Peyer's patch (tissue), 4 donors: ENCODE data around the gene MBD3. TPM values are rescaled to one million over a fixed set of nuclear protein-coding genes. Genes with fewer than 3 reads are reported as not detected.
A peak's percentile ranks its signal among the peaks of the same experiment; 100 is the strongest.

Source experiments
- DNase-seq, 3 donors: peaks; one replicate each; pipeline ENCODE4 v3.0.0-alpha.2; 2017 to 2019
- H3K27ac ChIP-seq, 4 donors: fragments of 200-600 bp; sonication (generic); one replicate each; pipeline ENCODE4 v1.5.1; 2016 to 2019
- H3K27me3 ChIP-seq, 2 donors: fragments of 200-600 bp; sonication (generic); one replicate each; pipeline ENCODE4 v1.5.1; 2019
- H3K36me3 ChIP-seq, 3 donors: fragments of 200-600 bp; sonication (generic); one replicate each; pipeline ENCODE4 v1.5.1; 2016 to 2019
- H3K4me1 ChIP-seq, 4 donors: fragments of 200-600 bp; sonication (generic); one replicate each; pipeline ENCODE4 v1.5.1; 2016 to 2019
- H3K4me3 ChIP-seq, 4 donors: fragments of 200-600 bp; sonication (generic); 1 replicate in 3 of 4; 2 replicates in 1 of 4; pipeline ENCODE4 v1.5.1; 2016 to 2019; ENCODE audit warnings: mild to moderate bottlenecking in 1 of 4
- H3K9me3 ChIP-seq, 4 donors: fragments of 200-600 bp; sonication (generic); one replicate each; pipeline ENCODE4 v1.5.1; 2016 to 2019; ENCODE audit warnings: mild to moderate bottlenecking in 1 of 4
- POLR2A ChIP-seq, 2 donors: fragments of 450-650 bp; IDR thresholded peaks; one replicate each; pipeline ENCODE4 v1.5.1; 2017; ENCODE audit warnings: antibody characterized with exemption in 2 of 2, mild to moderate bottlenecking in 2 of 2, moderate library complexity in 2 of 2
- total RNA-seq, 4 donors: library from RNA; depleted of rRNA; stranded (reverse); fragments of >200 nt; gene quantifications; one replicate each; pipeline ENCODE4 v1.1.0, GENCODE V29; 2016
- TF ChIP-seq, protein P1 (sequence below), 6 experiments: fragments of 450-650 bp in 4 of 6; fragments of 200-600 bp in 2 of 6; sonication (generic) in 1 of 6; IDR thresholded peaks; one replicate each; pipeline ENCODE4 v1.5.1; 2017 to 2019; ENCODE audit warnings: antibody characterized with exemption in 6 of 6, mild to moderate bottlenecking in 3 of 6, moderate library complexity in 1 of 6

The MBD3 gene
- total RNA-seq, 4 donors from 2014 or later: 58.7 to 110 (median 81.6) TPM

DNA sequence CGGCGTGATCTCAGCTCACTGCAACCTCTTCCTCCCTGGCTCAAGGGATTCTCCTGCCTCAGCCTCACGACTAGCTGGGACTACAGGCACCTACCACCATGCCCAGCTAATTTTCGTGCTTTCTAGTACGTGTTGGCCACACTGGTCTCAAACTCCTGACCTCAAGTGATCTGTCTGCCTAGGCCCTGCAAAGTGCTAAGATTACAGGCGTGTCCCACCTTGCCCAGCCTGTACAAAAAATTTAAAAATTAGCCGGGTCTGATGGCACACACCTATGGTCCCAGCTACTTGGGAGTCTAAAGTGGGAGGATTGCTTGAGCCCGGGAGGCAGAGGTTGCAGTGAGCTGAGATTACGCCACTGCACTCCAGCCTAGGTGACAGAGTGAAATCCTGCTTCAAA is 19.9 kb downstream of the MBD3 start:
- H3K27ac ChIP-seq: no peak overlapping the region
- no peaks in the 10 kb centered on the region for H3K9me3 ChIP-seq
- H3K27me3 ChIP-seq: no peaks in the 10 kb centered on the region
- no peak for DNase-seq
- no peak overlapping the region for H3K4me3 ChIP-seq
- TF ChIP-seq, protein P1, sequence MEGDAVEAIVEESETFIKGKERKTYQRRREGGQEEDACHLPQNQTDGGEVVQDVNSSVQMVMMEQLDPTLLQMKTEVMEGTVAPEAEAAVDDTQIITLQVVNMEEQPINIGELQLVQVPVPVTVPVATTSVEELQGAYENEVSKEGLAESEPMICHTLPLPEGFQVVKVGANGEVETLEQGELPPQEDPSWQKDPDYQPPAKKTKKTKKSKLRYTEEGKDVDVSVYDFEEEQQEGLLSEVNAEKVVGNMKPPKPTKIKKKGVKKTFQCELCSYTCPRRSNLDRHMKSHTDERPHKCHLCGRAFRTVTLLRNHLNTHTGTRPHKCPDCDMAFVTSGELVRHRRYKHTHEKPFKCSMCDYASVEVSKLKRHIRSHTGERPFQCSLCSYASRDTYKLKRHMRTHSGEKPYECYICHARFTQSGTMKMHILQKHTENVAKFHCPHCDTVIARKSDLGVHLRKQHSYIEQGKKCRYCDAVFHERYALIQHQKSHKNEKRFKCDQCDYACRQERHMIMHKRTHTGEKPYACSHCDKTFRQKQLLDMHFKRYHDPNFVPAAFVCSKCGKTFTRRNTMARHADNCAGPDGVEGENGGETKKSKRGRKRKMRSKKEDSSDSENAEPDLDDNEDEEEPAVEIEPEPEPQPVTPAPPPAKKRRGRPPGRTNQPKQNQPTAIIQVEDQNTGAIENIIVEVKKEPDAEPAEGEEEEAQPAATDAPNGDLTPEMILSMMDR (IDR thresholded peaks at IDR 0.05): no peak
- TF ChIP-seq POLR2A (IDR thresholded peaks at IDR 0.05): no peak
- H3K36me3 ChIP-seq: peaks cover 0 to 10% (median 0%) of the 10 kb centered on the region in 3 donors
- H3K4me1 ChIP-seq: peaks cover 0 to 7% (median 5%) of the 10 kb centered on the region in 4 donors

DNA sequence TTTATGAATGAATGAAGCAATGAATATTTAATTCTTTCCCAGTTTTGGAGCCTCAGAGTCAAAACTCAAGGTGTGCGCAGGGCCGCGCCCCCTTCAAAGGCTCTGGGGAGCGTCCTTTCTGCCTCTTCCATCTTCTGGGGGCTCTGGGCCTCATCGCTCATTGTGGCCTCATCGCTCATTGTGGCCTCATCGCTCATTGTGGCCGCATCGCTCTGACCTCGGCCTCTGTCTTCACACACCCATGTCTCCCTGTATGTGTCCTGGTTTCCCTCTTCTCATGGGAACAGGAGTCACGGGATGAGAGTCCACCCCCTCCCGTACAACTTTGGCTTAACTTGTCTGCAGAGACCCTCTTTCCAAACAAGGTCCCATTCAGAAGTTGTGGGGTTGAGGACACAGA is 21.3 kb downstream of the MBD3 start:
- H3K4me3 ChIP-seq: no peak overlapping the region

DNA sequence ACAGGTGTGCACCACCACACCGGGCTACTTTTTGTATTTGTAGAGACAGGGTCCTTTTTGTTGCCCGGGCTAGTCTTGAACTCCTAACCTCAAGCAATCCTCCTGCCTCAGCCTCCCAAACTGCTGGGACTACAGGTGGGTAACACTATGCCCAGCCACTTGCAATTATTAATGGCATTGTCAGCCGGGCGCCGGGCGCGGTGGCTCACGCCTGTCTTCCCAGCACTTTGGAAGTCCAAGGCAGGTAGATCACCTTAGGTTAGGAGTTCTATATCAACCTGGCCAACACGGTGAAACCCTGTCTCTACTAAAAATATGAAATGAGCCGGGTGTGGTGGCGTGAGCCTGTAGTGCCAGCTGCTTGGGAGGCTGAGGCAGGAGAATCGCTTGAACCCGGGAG is 21.8 kb downstream of the MBD3 start:
- no peaks in the 10 kb centered on the region for H3K36me3 ChIP-seq
- H3K4me1 ChIP-seq: peaks cover 0 to 15% (median 7%) of the 10 kb centered on the region in 4 donors
- no peak for DNase-seq
- no peak overlapping the region for H3K27ac ChIP-seq
- TF ChIP-seq, protein P1 (IDR thresholded peaks at IDR 0.05): no peak
- no peak for TF ChIP-seq POLR2A (IDR thresholded peaks at IDR 0.05)
- H3K27me3 ChIP-seq: no peaks in the 10 kb centered on the region
- no peaks in the 10 kb centered on the region for H3K9me3 ChIP-seq
- H3K4me3 ChIP-seq: no peak overlapping the region

More for the DNA sequence above, 21.3 kb downstream of the MBD3 start:
- peaks cover 0 to 15% (median 5%) of the 10 kb centered on the region in 4 donors for H3K4me1 ChIP-seq
- H3K27ac ChIP-seq: no peak overlapping the region
- no peaks in the 10 kb centered on the region for H3K36me3 ChIP-seq
- no peak for TF ChIP-seq POLR2A (IDR thresholded peaks at IDR 0.05)
- TF ChIP-seq, protein P1 (IDR thresholded peaks at IDR 0.05): no peak
- H3K27me3 ChIP-seq: no peaks in the 10 kb centered on the region
- no peaks in the 10 kb centered on the region for H3K9me3 ChIP-seq
- no peak for DNase-seq

DNA sequence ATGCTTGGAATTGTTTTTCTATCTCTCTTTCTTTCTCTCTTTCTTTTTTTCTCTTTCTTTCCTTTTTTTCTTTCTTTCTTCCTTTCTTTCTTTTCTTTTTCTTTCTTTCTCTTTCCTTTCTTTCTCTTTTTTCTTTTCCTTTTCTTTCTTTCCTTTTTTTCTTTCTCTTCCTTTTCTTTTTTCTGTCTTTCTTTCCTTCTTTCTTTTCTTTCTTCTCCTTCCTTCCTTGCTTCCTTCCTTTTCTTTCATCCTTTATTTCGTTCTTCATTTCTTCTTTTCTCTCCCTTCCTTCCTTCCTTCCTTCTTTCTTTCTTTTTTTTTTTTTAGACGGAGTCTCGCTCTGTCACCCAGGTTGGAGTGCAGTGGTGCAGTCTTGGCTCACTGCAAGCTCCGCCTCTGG is 22.7 kb downstream of the MBD3 start:
- no peak for DNase-seq
- no peaks in the 10 kb centered on the region for H3K27me3 ChIP-seq

DNA sequence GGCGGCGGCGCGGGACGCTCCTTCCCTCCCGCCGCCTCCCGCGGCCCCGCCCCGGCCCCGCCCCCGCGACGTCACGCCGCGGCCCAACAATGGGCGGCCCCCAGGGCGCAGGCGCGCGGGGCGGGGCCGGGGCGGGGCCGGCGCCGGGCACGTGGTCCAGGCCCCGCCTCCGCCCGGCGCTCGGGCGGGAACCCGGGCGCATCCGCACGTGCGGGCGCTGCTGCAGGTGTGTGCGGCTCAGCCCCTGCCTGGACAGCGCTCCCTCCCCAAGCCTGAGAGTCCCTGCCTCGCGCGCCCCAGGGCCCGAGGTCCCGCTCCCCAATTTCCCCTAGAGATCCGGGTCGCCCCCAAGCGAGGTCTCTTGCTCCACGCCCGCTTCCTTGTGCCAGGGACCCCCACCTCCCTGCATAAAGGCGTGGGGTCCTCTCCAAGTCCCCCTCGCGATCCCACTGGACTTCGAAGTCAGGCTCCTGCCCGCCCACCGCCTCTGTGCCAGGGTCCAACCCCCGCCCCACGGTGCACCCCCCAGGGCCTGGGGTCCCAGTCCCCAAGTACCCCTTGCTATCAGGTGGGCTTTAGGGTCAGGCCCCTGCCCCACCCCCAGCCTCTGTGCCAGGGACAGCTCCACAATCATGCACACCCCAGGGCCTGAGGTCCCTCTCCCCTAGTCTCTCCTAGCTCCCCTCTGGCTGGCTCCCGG is 24.2 kb downstream of the MBD3 start, which contains the start of gene MEX3D:
Gene MEX3D, minus strand, starts transcription at position 6 of the 700 bp plus-strand sequence. CDS start 267 bp downstream, outside the sequence.
- H3K27ac ChIP-seq: peak within 1 kb of the TSS; percentile 68 to 86 (median 80)
- no peaks in the 10 kb centered on the region for H3K9me3 ChIP-seq
- TF ChIP-seq POLR2A (IDR thresholded peaks at IDR 0.05): no peak
- TF ChIP-seq, protein P1 (IDR thresholded peaks at IDR 0.05): no peak
- DNase-seq: peak; percentile 82 to 90 (median 85)
- peaks cover 0 to 17% (median 9%) of the 10 kb centered on the region in 4 donors for H3K4me1 ChIP-seq
- H3K36me3 ChIP-seq: no peaks in the 10 kb centered on the region
- peak within 1 kb of the TSS; percentile 49 to 84 (median 60) for H3K4me3 ChIP-seq
- H3K27me3 ChIP-seq: no peaks in the 10 kb centered on the region

More for the DNA sequence above, 22.7 kb downstream of the MBD3 start:
- Histone ChIP-seq H3K9me3 (no peaks in the 10 kb centered on the region), H3K4me1 (peaks cover 0 to 17% (median 9%) of the 10 kb centered on the region in 4 donors), H3K36me3 (no peaks in the 10 kb centered on the region), H3K4me3 (no peak overlapping the region), H3K27ac (no peak overlapping the region)
- TF ChIP-seq, protein P1 (IDR thresholded peaks at IDR 0.05): no peak
- TF ChIP-seq POLR2A (IDR thresholded peaks at IDR 0.05): no peak
